Endothelial cell of umbilical vein (primary cell): ENCODE results near the gene LRP5. TPM values are rescaled to one million over a fixed set of nuclear protein-coding genes. Genes with fewer than 3 reads are reported as not detected.

ENCODE experiments used
- BruUV-seq: library from RNA; stranded (reverse); fragments of 400-500 nt; replicated peaks from 2 replicates; lab custom pipeline; 2021; lab: Mats Ljungman, UMichigan
- CTCF ChIA-PET: fragments of 300-600, 350-600 bp; sonication (Branson Sonifier 250); formaldehyde crosslinking; loops from one replicate; lab custom pipeline; 2021; ENCODE audit warnings: antibody characterized with exemption, inconsistent platforms; lab: Charles Lee
- POLR2A ChIA-PET: fragments of 300-600, 350-600 bp; sonication (Branson Sonifier 250); formaldehyde crosslinking; loops from one replicate; lab custom pipeline; 2021; ENCODE audit warnings: antibody characterized with exemption, inconsistent platforms; lab: Charles Lee
- DNase-seq: peaks from one replicate; pipeline ENCODE4 v3.0.0-alpha.2; 2011; ENCODE audit warnings: low read depth, low spot score
- FAIRE-seq: peaks from 2 replicates; lab custom pipeline; 2011; peaks lifted over from hg19 to GRCh38; lab: Jason Lieb, UNC
- H2AFZ ChIP-seq: 2 replicates; pipeline ENCODE4 v1.6.0; 2012; ENCODE audit warnings: low read depth, low read length, control low read depth, inconsistent platforms
- H3K27ac ChIP-seq: 2 replicates; pipeline ENCODE4 v1.5.1; 2011; ENCODE audit warnings: low read depth, mild to moderate bottlenecking, control low read depth, low read length, moderate library complexity; ENCODE audit not compliant: insufficient read depth
- H3K27me3 ChIP-seq, 2 experiments: 2 replicates each; pipeline versions ENCODE4 v1.6.0 to v1.6.1; 2011; ENCODE audit warnings: low read length in 2 of 2, mixed read lengths in 1 of 2; ENCODE audit not compliant: control insufficient read depth in 2 of 2, insufficient read depth in 2 of 2
- H3K36me3 ChIP-seq, 2 experiments: 2 replicates in 1 of 2; 3 replicates in 1 of 2; pipeline ENCODE4 v1.5.1; 2011; ENCODE audit warnings: low read length in 2 of 2, mild to moderate bottlenecking in 1 of 2, moderate library complexity in 1 of 2; ENCODE audit not compliant: control insufficient read depth in 2 of 2, insufficient read depth in 2 of 2; ENCODE audit errors: extremely low read depth in 1 of 2
- H3K4me1 ChIP-seq: 3 replicates; pipeline ENCODE4 v1.5.1; 2011; ENCODE audit warnings: mild to moderate bottlenecking, low read length; ENCODE audit not compliant: control insufficient read depth, insufficient read depth; ENCODE audit errors: extremely low read depth
- H3K4me2 ChIP-seq: 2 replicates; pipeline ENCODE4 v1.6.1; 2011; ENCODE audit warnings: low read length, control low read depth, mixed read lengths; ENCODE audit not compliant: insufficient read depth
- H3K4me3 ChIP-seq, 3 experiments: fragments of 200-600 bp in 1 of 3; sonication (generic), shearing (Covaris generic) in 1 of 3; replicated peaks in 1 of 3; 2 replicates each; pipeline ENCODE4 v1.5.1; 2011 to 2016; ENCODE audit warnings: control low read depth in 3 of 3, low read length in 3 of 3, mild to moderate bottlenecking in 2 of 3, inconsistent platforms in 1 of 3, low read depth in 1 of 3, moderate library complexity in 1 of 3; ENCODE audit not compliant: insufficient read depth in 1 of 3
- H3K79me2 ChIP-seq: 2 replicates; pipeline ENCODE4 v1.6.0; 2012; ENCODE audit warnings: low read length, inconsistent platforms; ENCODE audit not compliant: control insufficient read depth, insufficient read depth
- H3K9ac ChIP-seq: replicated peaks from 2 replicates; pipeline ENCODE3; 2011; ENCODE audit warnings: low read length, control low read depth; ENCODE audit not compliant: insufficient read depth; ENCODE audit errors: extremely low read depth
- H3K9me1 ChIP-seq: replicated peaks from 3 replicates; pipeline ENCODE4 v1.6.0; 2011; ENCODE audit warnings: mild to moderate bottlenecking, low read length; ENCODE audit not compliant: control insufficient read depth, insufficient read depth; ENCODE audit errors: extremely low read depth
- H3K9me3 ChIP-seq: replicated peaks from 2 replicates; pipeline ENCODE4 v1.5.1; 2012; ENCODE audit warnings: low read length, inconsistent platforms; ENCODE audit not compliant: control insufficient read depth, insufficient read depth
- H4K20me1 ChIP-seq: replicated peaks from 2 replicates; pipeline ENCODE3; 2011; ENCODE audit warnings: mild to moderate bottlenecking, low read length; ENCODE audit not compliant: control insufficient read depth, insufficient read depth; ENCODE audit errors: extremely low read depth
- EZH2 ChIP-seq: IDR thresholded peaks from 2 replicates; pipeline ENCODE4 v1.6.1; 2012; ENCODE audit warnings: borderline replicate concordance, low read depth, mild to moderate bottlenecking, moderate library complexity, low read length, inconsistent platforms; ENCODE audit not compliant: severe bottlenecking
- FOS ChIP-seq: IDR thresholded peaks from 2 replicates; pipeline ENCODE4 v1.6.1; 2011; ENCODE audit warnings: mild to moderate bottlenecking, low read length, moderate library complexity, borderline replicate concordance; ENCODE audit not compliant: insufficient read depth
- GATA2 ChIP-seq: IDR thresholded peaks from 2 replicates; pipeline ENCODE4 v1.7.0; 2011; ENCODE audit warnings: low read depth, mild to moderate bottlenecking, moderate library complexity, mixed read lengths, low read length; ENCODE audit not compliant: insufficient read length, insufficient read depth
- JUN ChIP-seq: IDR thresholded peaks from 2 replicates; pipeline ENCODE4 v1.6.1; 2011; ENCODE audit warnings: borderline replicate concordance, low read depth; ENCODE audit not compliant: insufficient read length, insufficient read depth
- MYC ChIP-seq: IDR thresholded peaks from one replicate; pipeline ENCODE4 v1.6.1; 2011; ENCODE audit warnings: mild to moderate bottlenecking, low read depth, low read length
- POLR2A ChIP-seq: IDR thresholded peaks from 2 replicates; pipeline ENCODE4 v1.6.1; 2012; ENCODE audit warnings: low read depth, mild to moderate bottlenecking, control low read depth, low read length
- POLR2AphosphoS5 ChIP-seq: IDR thresholded peaks from 2 replicates; pipeline ENCODE4 v1.6.1; 2012; ENCODE audit warnings: low read depth, mild to moderate bottlenecking, control low read depth, low read length, moderate library complexity; ENCODE audit not compliant: insufficient read depth
- dilution Hi-C: fragments of 300-500 bp; cut with MboI; formaldehyde crosslinking; loops from one replicate; pipeline ENCODE4 v1.15.0; 2019; ENCODE audit warnings: low sequenced_read_pairs; ENCODE audit not compliant: extremely low pct_ligation_motif_present
- intact Hi-C: fragments of 100-400 bp; cut with micrococcal nuclease; formaldehyde crosslinking; loops from one replicate; pipeline ENCODE4 v1.10.0; 2022
- polyA plus RNA-seq, 4 experiments: library from polyadenylated mRNA; depleted of rRNA in 3 of 4; stranded (reverse) in 3 of 4; unstranded in 1 of 4; fragments of >200 nt; gene quantifications; 2 replicates each; pipeline versions ENCODE4 v1.2.1 to v1.2.3, GENCODE V29; 2011 to 2012; ENCODE audit warnings: missing spikeins in 1 of 4
- total RNA-seq: library from RNA; stranded (reverse); gene quantifications from 2 replicates; pipeline ENCODE4 v1.2.3, GENCODE V29; 2021
- TF ChIP-seq, protein P1 (sequence below), 2 donors: IDR thresholded peaks; 1 replicate in 1 of 2; 2 replicates in 1 of 2; pipeline ENCODE4 v1.5.1; 2011; ENCODE audit warnings: low read length in 2 of 2, mild to moderate bottlenecking in 2 of 2, moderate library complexity in 2 of 2, control low read depth in 1 of 2, inconsistent platforms in 1 of 2, low read depth in 1 of 2; ENCODE audit not compliant: insufficient read depth in 1 of 2; ENCODE audit errors: extremely low read depth in 1 of 2
- TF ChIP-seq, protein P2 (sequence below): IDR thresholded peaks from 2 replicates; pipeline ENCODE4 v1.6.1; 2011; ENCODE audit not compliant: insufficient read depth, insufficient read length

LRP5 gene
- total and polyA plus RNA-seq, 2 donors (not counting 3 experiments of a cell fraction or from before 2014, with no cell fraction given), result 35.1 to 51.8 TPM

DNA sequence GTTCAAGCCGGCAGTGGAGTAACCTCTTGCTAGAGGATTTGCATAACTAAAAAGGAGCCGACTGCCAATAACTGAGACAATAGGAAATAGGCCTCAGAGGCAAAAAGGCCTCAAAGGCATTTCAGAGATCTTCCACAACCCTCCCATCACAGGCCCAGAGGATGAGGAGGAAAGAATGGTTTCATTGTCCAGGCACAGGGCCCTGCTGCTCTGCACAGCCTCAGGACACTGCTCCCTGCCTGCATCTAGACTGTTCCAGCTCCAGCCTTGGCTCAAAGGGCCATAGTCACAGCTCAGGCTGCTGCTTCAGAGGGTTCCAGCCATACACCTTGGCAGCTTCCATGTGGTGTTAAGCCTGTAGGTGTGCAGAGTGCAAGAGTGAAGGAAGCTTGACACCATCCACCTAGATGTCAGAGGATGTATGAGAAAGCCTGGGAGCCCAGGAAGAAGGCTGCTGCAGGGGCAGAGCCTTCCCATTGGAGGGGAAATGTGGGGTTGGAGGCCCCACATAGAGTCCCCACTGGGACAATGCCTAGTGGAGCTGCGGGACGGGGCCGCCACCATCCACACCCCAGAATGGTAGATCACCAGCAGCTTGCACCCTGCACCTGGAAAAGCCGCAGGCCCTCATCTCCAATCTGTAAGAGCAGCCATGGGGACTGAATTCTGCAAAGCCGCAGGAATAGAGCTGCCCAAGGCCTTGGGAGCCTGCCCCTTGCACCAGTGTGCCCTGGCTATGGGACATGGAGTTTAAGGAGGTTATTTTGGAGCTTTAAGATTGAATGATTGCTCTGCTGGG is 8.2 kb upstream of the LRP5 start:
- no peak overlapping the region for H3K27ac ChIP-seq
- no peaks in the 10 kb centered on the region for H3K4me1 ChIP-seq
- intact Hi-C loops (no loop called here), dilution Hi-C loops (no loop called here)
- no peaks in the 10 kb centered on the region for H3K9me3 ChIP-seq
- no peaks in the 10 kb centered on the region for H3K79me2 ChIP-seq
- CTCF ChIA-PET, result interaction anchor here (0.5 to 1.1 kb wide), 2 partner anchors 8 to 13 kb away, joined by 3 read pairs; no protein-coding TSS in a partner anchor
- no peak overlapping the region for H3K4me3 ChIP-seq
- H4K20me1 ChIP-seq, result no peaks in the 10 kb centered on the region
- no peak for TF ChIP-seq MYC
- no peak overlapping the region for H3K9ac ChIP-seq
- no peaks in the 10 kb centered on the region for H3K27me3 ChIP-seq
- H2AFZ ChIP-seq, result no peak overlapping the region
- no peak overlapping the region for H3K4me2 ChIP-seq
- FAIRE-seq (no peak), DNase-seq (no peak)
- no TSS peak for BruUV-seq
- no peaks in the 10 kb centered on the region for H3K36me3 ChIP-seq
- H3K9me1 ChIP-seq, result no peaks in the 10 kb centered on the region
- POLR2A ChIA-PET, result no interaction called here

DNA sequence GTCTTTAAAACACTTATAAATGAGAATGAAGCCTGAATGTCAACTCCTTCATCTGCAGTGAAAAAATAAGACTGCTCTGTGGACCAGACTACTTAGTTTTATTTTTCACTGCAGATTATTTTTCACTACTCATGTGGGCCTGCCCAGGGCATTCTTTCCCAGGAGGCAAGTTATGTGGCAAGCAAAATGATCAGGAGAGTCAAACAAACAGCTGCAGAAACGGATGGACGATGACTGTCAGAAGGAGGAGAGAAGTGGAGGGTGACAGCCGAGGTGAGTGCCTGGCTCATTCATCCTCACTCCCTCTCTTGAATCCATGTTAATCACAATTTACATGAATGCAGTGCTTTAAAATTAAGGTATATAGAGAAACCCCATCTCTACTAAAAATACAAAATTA is 5.8 kb upstream of the LRP5 start:
- no peaks in the 10 kb centered on the region for H3K9me3 ChIP-seq
- no peaks in the 10 kb centered on the region for H3K36me3 ChIP-seq
- dilution Hi-C loops (no loop called here), intact Hi-C loops (no loop called here)
- no peak overlapping the region for H3K27ac ChIP-seq
- H3K4me2 ChIP-seq, result no peak overlapping the region
- no peaks in the 10 kb centered on the region for H3K4me1 ChIP-seq
- H3K79me2 ChIP-seq, result no peaks in the 10 kb centered on the region
- no peaks in the 10 kb centered on the region for H3K27me3 ChIP-seq
- no peak overlapping the region for H2AFZ ChIP-seq
- BruUV-seq, result no TSS peak
- ChIA-PET POLR2A (no interaction called here), CTCF (interaction anchor here (1.5 to 1.6 kb wide), 2 partner anchors 8 to 25 kb away, joined by 4 to 5 read pairs; no protein-coding TSS in a partner anchor)
- H4K20me1 ChIP-seq, result no peaks in the 10 kb centered on the region
- DNase-seq (no peak), FAIRE-seq (no peak)
- H3K9ac ChIP-seq, result no peak overlapping the region
- no peak overlapping the region for H3K4me3 ChIP-seq
- TF ChIP-seq FOS (no peak), POLR2AphosphoS5 (no peak), MYC (no peak), EZH2 (no peak), JUN (no peak), GATA2 (no peak), POLR2A (no peak)
- TF ChIP-seq, protein P1, sequence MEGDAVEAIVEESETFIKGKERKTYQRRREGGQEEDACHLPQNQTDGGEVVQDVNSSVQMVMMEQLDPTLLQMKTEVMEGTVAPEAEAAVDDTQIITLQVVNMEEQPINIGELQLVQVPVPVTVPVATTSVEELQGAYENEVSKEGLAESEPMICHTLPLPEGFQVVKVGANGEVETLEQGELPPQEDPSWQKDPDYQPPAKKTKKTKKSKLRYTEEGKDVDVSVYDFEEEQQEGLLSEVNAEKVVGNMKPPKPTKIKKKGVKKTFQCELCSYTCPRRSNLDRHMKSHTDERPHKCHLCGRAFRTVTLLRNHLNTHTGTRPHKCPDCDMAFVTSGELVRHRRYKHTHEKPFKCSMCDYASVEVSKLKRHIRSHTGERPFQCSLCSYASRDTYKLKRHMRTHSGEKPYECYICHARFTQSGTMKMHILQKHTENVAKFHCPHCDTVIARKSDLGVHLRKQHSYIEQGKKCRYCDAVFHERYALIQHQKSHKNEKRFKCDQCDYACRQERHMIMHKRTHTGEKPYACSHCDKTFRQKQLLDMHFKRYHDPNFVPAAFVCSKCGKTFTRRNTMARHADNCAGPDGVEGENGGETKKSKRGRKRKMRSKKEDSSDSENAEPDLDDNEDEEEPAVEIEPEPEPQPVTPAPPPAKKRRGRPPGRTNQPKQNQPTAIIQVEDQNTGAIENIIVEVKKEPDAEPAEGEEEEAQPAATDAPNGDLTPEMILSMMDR (IDR thresholded peaks at IDR 0.05; ENCODE audit: extremely low read depth in 1 of 2, insufficient read depth in 1 of 2, low read depth in 1 of 2, low read length in 2 of 2), result no peak
- TF ChIP-seq, protein P2, sequence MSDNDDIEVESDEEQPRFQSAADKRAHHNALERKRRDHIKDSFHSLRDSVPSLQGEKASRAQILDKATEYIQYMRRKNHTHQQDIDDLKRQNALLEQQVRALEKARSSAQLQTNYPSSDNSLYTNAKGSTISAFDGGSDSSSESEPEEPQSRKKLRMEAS, result no peak
- no peaks in the 10 kb centered on the region for H3K9me1 ChIP-seq
